ENCODE results near the gene S100A1. TPM values are rescaled to one million over a fixed set of nuclear protein-coding genes. Genes with fewer than 3 reads are reported as not detected.

The S100A1 gene
- total RNA-seq, 4 donors from 2014 or later: 139 to 498 (median 231) TPM

DNA sequence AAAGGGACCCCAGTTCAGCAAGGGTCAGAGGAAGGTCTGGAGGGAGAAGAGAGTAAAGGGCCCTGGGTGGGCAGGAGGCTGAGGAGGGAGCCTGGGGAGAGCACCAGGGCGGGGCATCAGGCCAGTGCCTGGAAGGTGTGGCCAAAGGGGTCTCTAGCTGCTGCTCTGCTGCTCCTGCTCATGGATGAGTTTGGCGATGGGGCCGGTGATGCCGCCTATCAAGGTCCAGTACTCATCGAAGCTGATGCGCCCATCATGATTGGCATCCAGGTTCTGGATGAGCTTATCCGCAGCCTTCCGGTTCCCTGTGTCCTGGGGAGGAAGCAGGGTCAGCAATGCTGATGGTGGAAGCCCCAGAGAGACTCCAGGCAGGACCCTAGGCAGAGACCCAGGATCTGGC is 20.9 kb upstream of the S100A1 start:
- 88 to 92% methylated on average over 8 of the region's 8 CpGs for WGBS, 2 donors
- no peak overlapping the region for H3K27ac ChIP-seq
- no peak overlapping the region for H3K4me3 ChIP-seq (replicated peaks in 1 of 3)

DNA sequence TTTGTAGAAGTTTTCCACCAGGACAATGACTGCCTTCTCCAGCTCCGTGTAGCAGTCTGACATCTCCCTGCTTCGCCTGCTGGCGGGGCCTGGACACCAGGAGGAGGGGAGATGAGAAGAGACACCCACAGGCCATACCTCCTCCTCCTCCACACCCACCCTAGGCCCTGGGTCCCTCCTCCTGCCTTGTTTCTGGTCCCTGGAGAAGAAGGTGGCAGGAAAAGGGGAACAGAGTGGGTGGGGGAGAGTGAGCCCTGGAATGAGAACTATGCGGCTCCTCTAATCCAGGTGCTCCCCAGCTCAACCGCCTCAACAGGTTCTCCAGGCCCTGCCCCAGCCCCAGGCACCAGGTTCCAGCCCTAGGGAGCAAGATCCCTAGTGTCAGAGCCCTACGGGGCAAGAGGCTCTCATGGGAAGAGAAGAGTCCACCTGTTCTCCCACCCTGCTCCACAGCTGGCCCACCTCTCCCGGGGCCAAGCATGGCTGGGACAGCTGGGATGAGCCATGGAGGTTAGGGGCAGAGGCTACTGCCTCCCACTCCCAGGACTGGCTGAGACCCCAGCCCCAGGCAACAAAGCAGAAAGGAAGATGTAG is 20.0 kb upstream of the S100A1 start:
- TF ChIP-seq, protein P1, sequence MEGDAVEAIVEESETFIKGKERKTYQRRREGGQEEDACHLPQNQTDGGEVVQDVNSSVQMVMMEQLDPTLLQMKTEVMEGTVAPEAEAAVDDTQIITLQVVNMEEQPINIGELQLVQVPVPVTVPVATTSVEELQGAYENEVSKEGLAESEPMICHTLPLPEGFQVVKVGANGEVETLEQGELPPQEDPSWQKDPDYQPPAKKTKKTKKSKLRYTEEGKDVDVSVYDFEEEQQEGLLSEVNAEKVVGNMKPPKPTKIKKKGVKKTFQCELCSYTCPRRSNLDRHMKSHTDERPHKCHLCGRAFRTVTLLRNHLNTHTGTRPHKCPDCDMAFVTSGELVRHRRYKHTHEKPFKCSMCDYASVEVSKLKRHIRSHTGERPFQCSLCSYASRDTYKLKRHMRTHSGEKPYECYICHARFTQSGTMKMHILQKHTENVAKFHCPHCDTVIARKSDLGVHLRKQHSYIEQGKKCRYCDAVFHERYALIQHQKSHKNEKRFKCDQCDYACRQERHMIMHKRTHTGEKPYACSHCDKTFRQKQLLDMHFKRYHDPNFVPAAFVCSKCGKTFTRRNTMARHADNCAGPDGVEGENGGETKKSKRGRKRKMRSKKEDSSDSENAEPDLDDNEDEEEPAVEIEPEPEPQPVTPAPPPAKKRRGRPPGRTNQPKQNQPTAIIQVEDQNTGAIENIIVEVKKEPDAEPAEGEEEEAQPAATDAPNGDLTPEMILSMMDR (IDR thresholded peaks at IDR 0.05): no peak
- TF ChIP-seq POLR2A (IDR thresholded peaks at IDR 0.05): no peak
- no peak for DNase-seq
- no peaks in the 10 kb centered on the region for H3K9me3 ChIP-seq
- intact Hi-C loops (cut with DNase I): no loop called here
- H3K4me1 ChIP-seq: peaks cover 39 to 44% of the 10 kb centered on the region in 2 donors
- peak overlapping the region in 1 of 3 donors; percentile 19 for H3K4me3 ChIP-seq (replicated peaks in 1 of 3)
- WGBS, 2 donors: 69 to 88% methylated on average over 6 to 7 of the region's 7 CpGs
- peaks cover 14% of the 10 kb centered on the region in 2 donors for H3K36me3 ChIP-seq
- peak overlapping the region; percentile 46 to 78 (median 73) for H3K27ac ChIP-seq
- no peaks in the 10 kb centered on the region for H3K27me3 ChIP-seq

More for the DNA sequence above, 20.9 kb upstream of the S100A1 start:
- TF ChIP-seq, protein P1 (IDR thresholded peaks at IDR 0.05): no peak
- no peak for TF ChIP-seq POLR2A (IDR thresholded peaks at IDR 0.05)
- H3K4me1 ChIP-seq: peaks cover 37 to 42% of the 10 kb centered on the region in 2 donors
- no peak for DNase-seq
- no peaks in the 10 kb centered on the region for H3K9me3 ChIP-seq
- no peaks in the 10 kb centered on the region for H3K27me3 ChIP-seq
- H3K36me3 ChIP-seq: peaks cover 14% of the 10 kb centered on the region in 2 donors
- intact Hi-C loops (cut with DNase I): no loop called here

DNA sequence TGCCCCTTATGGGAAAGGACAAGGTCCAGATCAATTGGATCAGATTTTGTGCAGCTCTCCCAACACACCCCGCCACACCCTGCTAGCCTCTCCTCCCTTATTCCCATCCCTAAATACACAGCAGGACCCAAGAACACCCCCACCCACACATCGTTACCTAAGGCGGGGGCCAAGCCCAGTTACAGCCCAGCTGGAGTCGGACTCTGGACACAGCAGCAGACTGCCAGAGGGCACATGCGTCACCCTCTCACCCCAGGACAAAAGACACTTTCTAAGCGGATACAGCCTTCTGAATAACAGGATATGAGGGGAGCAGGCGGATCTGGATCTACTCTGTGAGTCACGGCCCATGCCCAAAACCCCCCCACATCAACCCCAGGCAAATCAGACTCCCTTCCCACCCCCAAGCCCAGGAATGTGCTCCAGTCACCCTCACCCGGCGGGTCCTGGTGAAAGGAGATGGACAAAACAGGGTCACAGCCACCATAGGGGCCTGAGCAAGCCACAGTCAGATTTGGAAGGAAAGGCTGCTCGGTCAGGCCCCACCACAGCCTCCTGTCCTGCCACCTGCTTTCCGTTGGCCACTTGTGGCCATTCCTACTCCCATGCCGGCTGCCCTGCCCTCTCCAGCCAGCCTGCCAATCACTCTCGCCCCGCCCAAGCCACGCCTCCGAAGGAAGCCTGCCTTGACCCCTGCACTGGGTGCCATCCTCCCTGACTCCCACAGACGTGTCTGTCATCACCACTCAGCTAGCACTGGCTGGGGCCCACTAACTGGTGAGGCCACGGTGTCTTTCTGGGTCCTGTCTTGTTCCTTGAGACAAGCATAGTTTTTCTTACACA is 19.3 kb upstream of the S100A1 start:
- Histone ChIP-seq H3K9me3 (no peaks in the 10 kb centered on the region), H3K36me3 (peaks cover 14% of the 10 kb centered on the region in 2 donors), H3K4me1 (peaks cover 43 to 52% of the 10 kb centered on the region in 2 donors), H3K4me3 (replicated peaks in 1 of 3) (peak overlapping the region in 1 of 3 donors; percentile 19), H3K27me3 (no peaks in the 10 kb centered on the region), H3K27ac (peak overlapping the region; percentile 48 to 78 (median 73))
- TF ChIP-seq, protein P1 (IDR thresholded peaks at IDR 0.05): no peak
- TF ChIP-seq POLR2A (IDR thresholded peaks at IDR 0.05): peak in 1 of 2 donors; percentile 38
- peak; percentile 53 to 54 for DNase-seq
- WGBS, 2 donors: 61 to 69% methylated on average over 16 to 19 of the region's 19 CpGs
- intact Hi-C loops (cut with DNase I): no loop called here

DNA sequence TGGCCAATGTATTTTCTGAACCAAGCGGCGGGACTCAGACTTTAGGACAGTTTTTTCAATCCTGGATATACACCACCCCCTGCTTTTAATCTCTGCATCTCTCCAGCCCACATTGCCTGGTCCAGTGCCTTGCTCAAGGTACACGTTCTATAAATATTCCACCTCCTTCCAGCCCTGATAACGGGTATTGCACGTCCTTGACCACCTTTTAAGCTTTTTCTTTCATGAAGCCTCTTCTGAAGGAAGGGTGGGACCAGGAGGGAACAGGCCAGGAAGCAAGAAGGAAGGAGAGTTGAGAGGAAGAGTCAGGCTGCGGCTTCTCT is 18.7 kb upstream of the S100A1 start:
- peaks cover 14% of the 10 kb centered on the region in 2 donors for H3K36me3 ChIP-seq
- H3K27ac ChIP-seq: peak overlapping the region; percentile 48 to 78 (median 73)
- H3K4me3 ChIP-seq (replicated peaks in 1 of 3): no peak overlapping the region
- H3K4me1 ChIP-seq: peaks cover 46 to 58% of the 10 kb centered on the region in 2 donors
- no peaks in the 10 kb centered on the region for H3K9me3 ChIP-seq
- no peak for TF ChIP-seq POLR2A (IDR thresholded peaks at IDR 0.05)
- TF ChIP-seq, protein P1 (IDR thresholded peaks at IDR 0.05): no peak
- WGBS, 2 donors: 77 to 79% methylated on average over 6 of the region's 6 CpGs
- intact Hi-C loops (cut with DNase I): no loop called here
- no peak for DNase-seq
- H3K27me3 ChIP-seq: no peaks in the 10 kb centered on the region

DNA sequence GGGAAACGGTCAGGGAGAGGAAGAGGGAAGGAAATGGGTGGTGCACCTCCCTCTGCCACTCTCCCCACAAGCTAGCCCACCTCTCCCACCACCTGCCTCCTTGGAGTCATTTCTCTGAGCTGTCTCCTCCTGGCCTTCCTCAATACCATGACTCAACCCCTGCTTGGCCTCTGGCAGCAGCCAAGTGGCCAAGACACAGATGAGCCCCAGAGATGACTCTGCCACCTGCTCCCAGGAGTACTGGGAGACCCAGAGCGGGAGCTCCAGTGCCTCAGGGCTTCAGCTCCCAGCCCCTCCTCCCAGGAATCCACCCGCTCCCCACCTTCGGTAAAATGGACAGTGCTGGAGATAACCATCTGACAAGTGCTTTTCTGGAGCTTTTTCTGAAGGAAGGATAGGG is 17.9 kb upstream of the S100A1 start:
- TF ChIP-seq, protein P1 (IDR thresholded peaks at IDR 0.05): no peak
- no peak for TF ChIP-seq POLR2A (IDR thresholded peaks at IDR 0.05)
- no peak overlapping the region for H3K4me3 ChIP-seq (replicated peaks in 1 of 3)
- H3K27ac ChIP-seq: peak overlapping the region in 2 of 3 donors; percentile 73 to 78
- WGBS, 2 donors: 45 to 54% methylated on average over 3 to 4 of the region's 4 CpGs
- DNase-seq: no peak
- peaks cover 14% of the 10 kb centered on the region in 2 donors for H3K36me3 ChIP-seq
- no peaks in the 10 kb centered on the region for H3K27me3 ChIP-seq
- no peaks in the 10 kb centered on the region for H3K9me3 ChIP-seq
- peaks cover 53 to 66% of the 10 kb centered on the region in 2 donors for H3K4me1 ChIP-seq
- intact Hi-C loops (cut with DNase I): loop anchor here (5.0 kb wide), 1 partner anchor 33 kb away; no protein-coding TSS in a partner anchor

Data from thyroid gland (tissue), 4 donors.